Stimulated activated effector memory CD8-positive, alpha-beta T cell treated with anti-CD3 and anti-CD28 coated beads, Interleukin-12 subunit alpha, Interleukin-12 subunit beta, amount 100 ng/mL, for 72 hours (primary cell): ENCODE data around the gene HIP1.

ENCODE experiments used
- ATAC-seq: fragments of 150-1000 bp; cut with Tn5 transposase; 2 replicates; pipeline ENCODE4 v1.10.0; 2021
- DNase-seq, 2 donors: peaks; one replicate each; pipeline ENCODE4 v3.0.0; 2021 to 2022; ENCODE audit warnings: low spot score in 2 of 2
- H3K27ac Mint-ChIP-seq: one replicate; pipeline ENCODE4 v1.8.0; 2022; ENCODE audit warnings: mild to moderate bottlenecking, mixed read lengths
- H3K36me3 Mint-ChIP-seq: one replicate; pipeline ENCODE4 v1.8.0; 2022; ENCODE audit warnings: mild to moderate bottlenecking, mixed read lengths
- H3K4me1 Mint-ChIP-seq: one replicate; pipeline ENCODE4 v1.8.0; 2022; ENCODE audit warnings: mixed read lengths
- H3K4me3 Mint-ChIP-seq: one replicate; pipeline ENCODE4 v1.8.0; 2022; ENCODE audit warnings: mild to moderate bottlenecking, mixed read lengths
- H3K9me3 Mint-ChIP-seq: one replicate; pipeline ENCODE4 v1.8.0; 2022; ENCODE audit warnings: mixed read lengths

Gene HIP1

DNA sequence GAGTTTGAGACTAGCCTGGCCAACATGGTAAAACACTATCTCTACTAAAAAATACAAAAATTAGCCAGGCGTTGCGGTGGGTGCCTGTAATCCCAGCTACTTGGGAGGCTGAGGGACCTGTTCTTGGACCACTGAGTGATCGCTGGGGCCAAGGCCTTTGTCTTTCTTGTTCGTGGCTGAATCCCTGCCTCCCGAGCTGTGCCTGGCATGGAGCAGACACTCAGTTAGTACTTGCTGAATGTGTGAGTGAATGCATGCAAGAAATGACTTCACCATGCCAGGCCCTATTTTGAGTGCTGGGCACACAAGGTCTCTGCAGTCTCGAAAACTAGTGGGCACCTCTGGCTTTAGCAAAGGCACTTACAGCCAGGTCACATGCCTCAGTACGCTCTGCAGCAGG, 85.1 kb downstream of the HIP1 start:
- DNase-seq: no peak
- ATAC-seq: no peak
- Mint-ChIP-seq H3K9me3 (no peaks in the 10 kb centered on the region), H3K4me3 (no peak overlapping the region), H3K4me1 (no peaks in the 10 kb centered on the region), H3K27ac (no peak overlapping the region), H3K36me3 (no peaks in the 10 kb centered on the region)

GRCh38 chr7:75652788-75653187, 86.0 kb downstream of the HIP1 start:
- Mint-ChIP-seq H3K9me3 (no peaks in the 10 kb centered on the region), H3K4me3 (no peak overlapping the region), H3K36me3 (no peaks in the 10 kb centered on the region), H3K4me1 (peaks cover 3% of the 10 kb centered on the region), H3K27ac (no peak overlapping the region)
- ATAC-seq (no peak), DNase-seq (no peak)

DNA sequence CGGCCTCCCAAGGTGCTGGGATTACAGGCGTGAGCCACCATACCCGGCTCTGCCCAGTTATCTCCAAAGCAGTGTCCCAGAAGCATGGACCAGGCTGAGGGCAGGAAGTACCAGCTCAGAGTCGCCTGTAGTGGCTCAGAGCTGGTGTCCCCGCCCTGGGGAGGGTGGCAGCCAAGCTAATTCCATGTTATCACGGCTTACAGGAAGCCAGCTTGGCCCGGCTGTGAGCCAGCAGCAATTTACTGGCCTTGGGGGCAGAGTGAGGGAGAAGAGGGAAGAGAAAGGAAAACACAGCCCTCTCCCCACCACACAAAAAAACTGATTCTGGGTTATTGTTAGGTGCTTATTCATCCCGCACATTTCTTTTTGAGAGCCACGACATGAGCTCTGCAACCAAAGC, 88.1 kb downstream of the HIP1 start:
- no peak for ATAC-seq
- Mint-ChIP-seq H3K4me3 (no peak overlapping the region), H3K27ac (no peak overlapping the region), H3K9me3 (no peaks in the 10 kb centered on the region), H3K4me1 (peaks cover 6% of the 10 kb centered on the region), H3K36me3 (no peaks in the 10 kb centered on the region)
- no peak for DNase-seq

- Mint-ChIP-seq H3K9me3 (no peaks in the 10 kb centered on the region), H3K4me3 (no peak overlapping the region), H3K36me3 (no peaks in the 10 kb centered on the region), H3K4me1 (peaks cover 6% of the 10 kb centered on the region), H3K27ac (no peak overlapping the region)
- no peak for ATAC-seq
- no peak for DNase-seq
Measured at GRCh38 chr7:75650062-75650461, 88.7 kb downstream of the HIP1 start.

GRCh38 chr7:75649462-75649861, 89.3 kb downstream of the HIP1 start:
- no peak for ATAC-seq
- DNase-seq: no peak
- Mint-ChIP-seq H3K36me3 (no peaks in the 10 kb centered on the region), H3K4me1 (peaks cover 6% of the 10 kb centered on the region), H3K4me3 (no peak overlapping the region), H3K27ac (no peak overlapping the region), H3K9me3 (no peaks in the 10 kb centered on the region)

DNA sequence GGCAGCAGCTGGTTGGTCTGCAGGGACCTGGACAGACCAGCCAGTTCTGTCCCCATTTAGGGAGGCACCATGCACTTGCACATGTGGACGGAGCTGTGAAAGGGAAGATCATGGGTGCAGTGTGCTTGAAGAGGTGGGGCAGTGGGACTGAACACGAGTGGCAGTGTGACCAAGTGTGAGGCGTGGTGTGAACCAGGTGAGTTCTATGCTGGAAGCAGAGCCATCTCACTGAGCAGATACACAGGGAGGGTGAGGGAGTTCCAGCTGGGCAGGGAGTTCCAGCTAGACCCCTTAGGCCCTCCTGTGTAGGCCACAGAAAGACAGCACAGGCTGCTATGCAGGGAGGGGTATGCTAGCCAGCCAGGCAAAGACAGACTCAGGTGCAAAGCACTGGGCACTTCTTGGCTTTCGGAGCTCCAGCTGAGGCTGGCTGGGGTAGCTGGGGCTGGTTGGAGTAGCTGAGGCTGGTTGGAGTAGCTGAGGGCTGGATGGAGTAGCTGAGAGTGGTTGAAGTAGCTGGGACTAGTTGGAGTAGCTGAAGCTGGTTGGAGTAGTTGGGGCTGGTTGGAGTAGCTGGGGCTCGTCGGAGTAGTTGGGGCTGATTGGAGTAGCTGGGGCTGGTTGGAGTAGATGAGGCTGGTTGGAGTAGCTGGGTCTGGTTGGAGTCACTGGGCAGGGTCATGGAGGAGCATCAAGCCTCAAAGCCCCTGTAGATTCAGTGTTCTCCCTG, 90.9 kb downstream of the HIP1 start:
- Mint-ChIP-seq H3K4me3 (no peak overlapping the region), H3K4me1 (peaks cover 7% of the 10 kb centered on the region), H3K27ac (peak overlapping the region; percentile 73), H3K9me3 (no peaks in the 10 kb centered on the region), H3K36me3 (no peaks in the 10 kb centered on the region)
- ATAC-seq (no peak), DNase-seq (no peak)

- Mint-ChIP-seq H3K4me3 (no peak overlapping the region), H3K27ac (no peak overlapping the region), H3K36me3 (no peaks in the 10 kb centered on the region), H3K4me1 (peaks cover 11% of the 10 kb centered on the region), H3K9me3 (no peaks in the 10 kb centered on the region)
- DNase-seq (no peak), ATAC-seq (no peak)
Measured at GRCh38 chr7:75646571-75647102, 92.1 kb downstream of the HIP1 start.

DNA sequence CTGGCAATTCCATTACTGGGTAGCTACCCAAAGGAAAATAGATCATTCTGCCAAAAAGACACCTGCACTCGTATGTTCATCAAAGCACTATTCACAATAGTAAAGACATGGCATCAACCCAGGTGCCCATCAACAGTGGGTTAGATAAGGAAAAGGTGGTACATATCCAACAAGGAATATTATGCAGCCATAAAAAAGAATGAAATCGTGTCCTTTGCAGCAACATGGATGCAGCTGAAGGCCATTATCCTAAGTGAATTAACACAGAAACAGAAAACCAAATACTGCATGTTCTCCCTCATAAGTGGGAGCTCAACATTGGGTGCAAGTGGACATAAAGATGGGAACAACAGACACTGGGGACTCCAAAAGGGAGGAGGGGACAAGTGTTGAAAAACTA, 93.2 kb downstream of the HIP1 start:
- DNase-seq (no peak), ATAC-seq (no peak)
- Mint-ChIP-seq H3K9me3 (no peaks in the 10 kb centered on the region), H3K4me1 (peaks cover 11% of the 10 kb centered on the region), H3K4me3 (no peak overlapping the region), H3K36me3 (no peaks in the 10 kb centered on the region), H3K27ac (no peak overlapping the region)

DNA sequence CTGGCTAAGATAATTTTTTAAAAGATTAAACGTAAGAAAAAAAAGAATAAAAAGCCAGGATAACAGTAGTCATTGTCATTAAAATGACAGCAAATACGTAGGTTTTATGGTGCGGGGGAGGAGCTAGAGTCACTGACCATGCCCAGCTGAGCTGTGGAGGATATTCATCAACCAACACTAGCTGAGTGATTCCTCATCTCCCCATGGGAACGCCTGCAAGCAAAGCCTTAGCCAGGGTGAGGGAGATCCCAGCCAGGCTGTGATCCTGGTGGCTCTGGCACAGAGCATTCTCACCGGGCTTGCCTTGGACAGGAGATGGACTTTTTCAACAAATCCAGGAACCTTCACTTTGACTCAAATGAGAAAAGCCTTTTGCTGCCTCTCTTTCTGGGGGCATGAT, 94.2 kb downstream of the HIP1 start:
- no peak overlapping the region for H3K4me3 Mint-ChIP-seq
- DNase-seq (no peak), ATAC-seq (no peak)
- no peaks in the 10 kb centered on the region for H3K9me3 Mint-ChIP-seq
- H3K4me1 Mint-ChIP-seq: peaks cover 17% of the 10 kb centered on the region
- no peak overlapping the region for H3K27ac Mint-ChIP-seq
- H3K36me3 Mint-ChIP-seq: no peaks in the 10 kb centered on the region

DNA sequence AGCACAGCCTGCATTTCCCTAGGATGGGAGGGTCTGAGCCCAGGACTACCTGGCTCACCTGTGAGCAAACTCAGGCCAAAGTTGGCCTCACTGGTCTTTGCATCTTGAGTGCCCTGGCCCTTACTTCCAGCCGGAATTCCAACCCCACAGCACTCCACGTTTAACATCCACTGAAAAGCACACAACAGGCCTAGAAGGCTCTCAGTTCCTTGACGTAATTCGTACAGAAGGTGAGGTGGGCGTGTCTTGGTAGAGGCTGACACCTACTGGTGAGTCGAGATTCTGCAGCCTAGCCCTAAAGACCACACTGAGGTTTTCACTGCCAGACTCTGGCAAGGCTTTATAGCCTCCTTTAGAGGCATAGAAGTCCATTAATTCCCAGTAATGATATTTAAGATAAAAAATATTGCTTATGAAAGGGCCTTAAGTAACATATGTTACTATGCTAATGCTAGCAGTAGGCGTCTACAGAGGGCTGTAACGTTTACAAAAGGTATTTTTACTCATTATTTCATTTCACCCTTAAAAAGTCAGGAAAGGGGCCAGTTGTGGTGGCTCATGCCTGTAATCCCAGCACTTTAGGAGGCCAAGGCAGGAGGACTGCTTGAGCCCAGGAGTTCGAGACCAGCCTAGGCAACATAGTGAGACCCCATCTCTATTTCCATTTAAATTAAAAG, 95.8 kb downstream of the HIP1 start:
- ATAC-seq: peak; percentile 85
- no peaks in the 10 kb centered on the region for H3K9me3 Mint-ChIP-seq
- no peak overlapping the region for H3K4me3 Mint-ChIP-seq
- H3K36me3 Mint-ChIP-seq: no peaks in the 10 kb centered on the region
- peak; percentile 54 to 82 for DNase-seq
- H3K4me1 Mint-ChIP-seq: peaks cover 20% of the 10 kb centered on the region
- H3K27ac Mint-ChIP-seq: peak overlapping the region; percentile 67

DNA sequence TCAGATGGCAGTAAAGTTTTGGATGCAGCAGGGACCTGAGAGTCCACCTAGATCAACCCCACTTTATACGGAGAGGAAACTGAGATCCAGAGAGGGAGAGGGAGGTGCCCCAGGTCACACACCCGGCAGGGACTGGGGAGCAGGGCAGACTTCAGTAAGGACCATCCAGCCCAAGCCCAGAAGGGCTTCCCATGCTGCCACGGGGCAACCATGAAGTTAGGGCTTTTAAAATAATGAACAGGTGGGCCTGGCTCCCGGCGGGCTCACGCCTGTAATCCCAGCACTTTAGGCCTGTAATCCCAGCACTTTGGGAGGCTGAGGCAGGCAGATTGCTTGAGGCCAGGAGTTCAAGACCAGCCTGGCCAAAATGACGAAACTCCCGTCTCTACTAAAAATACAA, 98.5 kb downstream of the HIP1 start:
- Mint-ChIP-seq H3K9me3 (no peaks in the 10 kb centered on the region), H3K4me1 (peaks cover 20% of the 10 kb centered on the region), H3K4me3 (peak overlapping the region; percentile 75), H3K36me3 (no peaks in the 10 kb centered on the region), H3K27ac (peak overlapping the region; percentile 49)
- ATAC-seq (no peak), DNase-seq (no peak)

- peak overlapping the region; percentile 75 for H3K4me3 Mint-ChIP-seq
- H3K36me3 Mint-ChIP-seq: no peaks in the 10 kb centered on the region
- no peaks in the 10 kb centered on the region for H3K9me3 Mint-ChIP-seq
- peak overlapping the region; percentile 49 for H3K27ac Mint-ChIP-seq
- ATAC-seq (no peak), DNase-seq (no peak)
- peaks cover 20% of the 10 kb centered on the region for H3K4me1 Mint-ChIP-seq
Measured at GRCh38 chr7:75639886-75640190, 98.9 kb downstream of the HIP1 start.

GRCh38 chr7:75639071-75639885, 99.5 kb downstream of the HIP1 start:
- Mint-ChIP-seq H3K4me3 (peak overlapping the region; percentile 75), H3K27ac (peak overlapping the region; percentile 49), H3K36me3 (no peaks in the 10 kb centered on the region), H3K9me3 (no peaks in the 10 kb centered on the region), H3K4me1 (peaks cover 20% of the 10 kb centered on the region)
- peak; percentile 15 to 59 for DNase-seq
- peak; percentile 39 for ATAC-seq

GRCh38 chr7:75638594-75639070, 100.1 kb downstream of the HIP1 start:
- peaks cover 20% of the 10 kb centered on the region for H3K4me1 Mint-ChIP-seq
- H3K36me3 Mint-ChIP-seq: no peaks in the 10 kb centered on the region
- no peak for DNase-seq
- H3K27ac Mint-ChIP-seq: no peak overlapping the region
- peak overlapping the region; percentile 75 for H3K4me3 Mint-ChIP-seq
- ATAC-seq: no peak
- H3K9me3 Mint-ChIP-seq: no peaks in the 10 kb centered on the region

- DNase-seq (no peak), ATAC-seq (no peak)
- Mint-ChIP-seq H3K36me3 (no peaks in the 10 kb centered on the region), H3K4me1 (peaks cover 20% of the 10 kb centered on the region), H3K4me3 (peak overlapping the region; percentile 75), H3K9me3 (no peaks in the 10 kb centered on the region), H3K27ac (no peak overlapping the region)
Measured at GRCh38 chr7:75637854-75638593, 100.7 kb downstream of the HIP1 start.
